GM10248 (cell line): ENCODE results near the gene NAXD.

Source experiments
- CTCF ChIA-PET: fragments of 300-600 bp; sonication (Branson Sonifier 250); formaldehyde crosslinking; extraction: SDS; loops from one replicate; lab custom pipeline; 2021; ENCODE audit warnings: antibody characterized with exemption; lab: Yijun Ruan, JAX
- POLR2A ChIA-PET: fragments of 350-650 bp; sonication (Branson Sonifier 250); formaldehyde crosslinking; extraction: SDS; loops from one replicate; lab custom pipeline; 2020; ENCODE audit warnings: antibody characterized with exemption; lab: Yijun Ruan, JAX
- DNase-seq: peaks from one replicate; pipeline ENCODE4 v3.0.0; 2012; ENCODE audit errors: extremely low spot score
- TF ChIP-seq, protein P1 (sequence below): IDR thresholded peaks from 2 replicates; pipeline ENCODE4 v1.5.1; 2012; ENCODE audit warnings: mild to moderate bottlenecking, low read depth; ENCODE audit errors: extremely low read depth, missing control alignments, control extremely low read depth

The NAXD gene

GRCh38 chr13:110637275-110637674, 21.9 kb downstream of the NAXD start:
- ChIA-PET POLR2A (no interaction called here), CTCF (interaction anchor here (1.1 to 2.5 kb wide), 2 partner anchors 11 to 181 kb away, joined by 3 to 8 read pairs; no protein-coding TSS in a partner anchor)
- TF ChIP-seq, protein P1, sequence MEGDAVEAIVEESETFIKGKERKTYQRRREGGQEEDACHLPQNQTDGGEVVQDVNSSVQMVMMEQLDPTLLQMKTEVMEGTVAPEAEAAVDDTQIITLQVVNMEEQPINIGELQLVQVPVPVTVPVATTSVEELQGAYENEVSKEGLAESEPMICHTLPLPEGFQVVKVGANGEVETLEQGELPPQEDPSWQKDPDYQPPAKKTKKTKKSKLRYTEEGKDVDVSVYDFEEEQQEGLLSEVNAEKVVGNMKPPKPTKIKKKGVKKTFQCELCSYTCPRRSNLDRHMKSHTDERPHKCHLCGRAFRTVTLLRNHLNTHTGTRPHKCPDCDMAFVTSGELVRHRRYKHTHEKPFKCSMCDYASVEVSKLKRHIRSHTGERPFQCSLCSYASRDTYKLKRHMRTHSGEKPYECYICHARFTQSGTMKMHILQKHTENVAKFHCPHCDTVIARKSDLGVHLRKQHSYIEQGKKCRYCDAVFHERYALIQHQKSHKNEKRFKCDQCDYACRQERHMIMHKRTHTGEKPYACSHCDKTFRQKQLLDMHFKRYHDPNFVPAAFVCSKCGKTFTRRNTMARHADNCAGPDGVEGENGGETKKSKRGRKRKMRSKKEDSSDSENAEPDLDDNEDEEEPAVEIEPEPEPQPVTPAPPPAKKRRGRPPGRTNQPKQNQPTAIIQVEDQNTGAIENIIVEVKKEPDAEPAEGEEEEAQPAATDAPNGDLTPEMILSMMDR, result no peak
- no peak for DNase-seq

DNA sequence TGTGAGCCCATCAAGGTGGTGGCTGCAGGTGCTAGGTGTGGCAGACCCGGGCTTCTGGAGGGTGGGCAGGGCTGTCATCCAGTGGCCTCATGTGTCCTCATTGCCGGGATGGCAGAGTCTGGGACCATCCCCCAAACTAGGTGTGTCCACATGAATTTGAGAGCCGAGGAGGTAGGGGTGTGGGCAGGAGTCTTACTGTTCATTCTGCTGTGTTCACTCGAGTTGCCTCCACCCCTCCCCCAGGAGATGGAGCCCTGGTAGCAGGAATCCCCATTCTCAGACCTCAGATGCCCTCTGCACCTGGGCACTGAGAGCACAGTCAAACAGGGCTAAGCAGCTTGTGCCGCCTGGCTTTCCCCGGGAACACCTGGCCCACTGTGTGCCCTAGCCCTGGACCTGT, 22.4 kb downstream of the NAXD start:
- ChIA-PET CTCF (interaction anchor here (1.0 to 2.5 kb wide), 2 partner anchors 10 to 11 kb away, joined by 4 to 8 read pairs; no protein-coding TSS in a partner anchor), POLR2A (no interaction called here)
- no peak for DNase-seq
- TF ChIP-seq, protein P1, result no peak

- DNase-seq, result no peak
- ChIA-PET POLR2A (no interaction called here), CTCF (interaction anchor here (0.9 to 2.1 kb wide), 3 partner anchors 9 to 182 kb away, joined by 3 to 7 read pairs (median 4); no protein-coding TSS in a partner anchor)
- TF ChIP-seq, protein P1, result no peak
Measured at GRCh38 chr13:110638257-110638656, 22.9 kb downstream of the NAXD start.

- POLR2A ChIA-PET, result no interaction called here
- DNase-seq, result no peak
- TF ChIP-seq, protein P1, result no peak
- CTCF ChIA-PET, result interaction anchor here (0.9 to 2.1 kb wide), 4 partner anchors 8 to 183 kb away, joined by 3 to 7 read pairs (median 4); no protein-coding TSS in a partner anchor
Measured at GRCh38 chr13:110638814-110639806, 23.8 kb downstream of the NAXD start.

DNA sequence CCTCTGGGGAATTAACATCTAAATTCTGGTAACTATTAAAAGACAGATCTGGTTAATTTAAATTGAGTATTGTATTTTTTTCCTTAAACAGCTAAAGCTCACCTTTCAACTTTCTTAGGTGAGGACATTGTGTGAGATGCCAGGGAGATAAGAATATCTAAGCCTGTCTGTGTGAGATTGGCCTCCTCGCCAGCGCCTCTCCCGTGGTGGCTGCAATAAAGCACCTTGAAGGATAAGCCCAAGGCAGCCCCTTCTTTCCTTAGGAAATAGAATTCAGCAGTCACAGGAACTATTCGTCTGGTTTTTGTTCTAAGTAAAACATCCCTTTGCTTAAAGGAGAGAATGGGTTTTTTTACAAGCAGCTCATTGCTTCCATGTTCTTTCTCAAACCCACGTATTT, 24.6 kb downstream of the NAXD start:
- ChIA-PET CTCF (interaction anchor here (1.5 to 2.1 kb wide), 2 partner anchors 13 to 17 kb away, joined by 4 to 7 read pairs; no protein-coding TSS in a partner anchor), POLR2A (no interaction called here)
- no peak for DNase-seq
- TF ChIP-seq, protein P1, result no peak

- TF ChIP-seq, protein P1, result no peak
- ChIA-PET POLR2A (no interaction called here), CTCF (interaction anchor here (1.5 kb wide), 1 partner anchor 18 kb away, joined by 4 read pairs; no protein-coding TSS in a partner anchor)
- DNase-seq, result no peak
Measured at GRCh38 chr13:110640591-110641029, 25.3 kb downstream of the NAXD start.
